ENCODE measurements around the gene ADPRS.
A peak's percentile ranks its signal among the peaks of the same experiment; 100 is the strongest.

Gene ADPRS

DNA sequence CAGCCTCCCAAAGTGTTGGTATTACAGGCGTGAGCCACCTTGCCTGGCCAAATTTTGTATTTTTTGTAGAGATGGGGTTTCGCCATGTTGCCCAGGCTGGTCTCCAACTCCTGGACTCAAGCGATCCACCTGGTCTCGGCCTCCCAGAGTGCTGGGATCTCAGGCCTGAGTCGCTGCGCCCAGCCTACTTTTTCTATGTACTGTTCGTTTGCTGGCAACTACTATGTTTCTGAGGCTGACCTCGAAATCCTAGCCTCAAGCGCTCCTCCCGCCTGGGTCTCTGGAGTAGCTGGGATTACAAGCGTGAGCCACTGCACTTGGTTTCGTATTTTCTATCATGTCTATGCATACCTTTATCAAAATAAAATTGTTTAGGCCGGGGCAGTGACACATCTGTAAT is 5.5 kb upstream of the ADPRS start:
- no peak overlapping the region for H3K4me3 ChIP-seq (ENCODE audit: low read length)
- DNase-seq (ENCODE audit: low read depth): no peak
- TF ChIP-seq, protein P1, sequence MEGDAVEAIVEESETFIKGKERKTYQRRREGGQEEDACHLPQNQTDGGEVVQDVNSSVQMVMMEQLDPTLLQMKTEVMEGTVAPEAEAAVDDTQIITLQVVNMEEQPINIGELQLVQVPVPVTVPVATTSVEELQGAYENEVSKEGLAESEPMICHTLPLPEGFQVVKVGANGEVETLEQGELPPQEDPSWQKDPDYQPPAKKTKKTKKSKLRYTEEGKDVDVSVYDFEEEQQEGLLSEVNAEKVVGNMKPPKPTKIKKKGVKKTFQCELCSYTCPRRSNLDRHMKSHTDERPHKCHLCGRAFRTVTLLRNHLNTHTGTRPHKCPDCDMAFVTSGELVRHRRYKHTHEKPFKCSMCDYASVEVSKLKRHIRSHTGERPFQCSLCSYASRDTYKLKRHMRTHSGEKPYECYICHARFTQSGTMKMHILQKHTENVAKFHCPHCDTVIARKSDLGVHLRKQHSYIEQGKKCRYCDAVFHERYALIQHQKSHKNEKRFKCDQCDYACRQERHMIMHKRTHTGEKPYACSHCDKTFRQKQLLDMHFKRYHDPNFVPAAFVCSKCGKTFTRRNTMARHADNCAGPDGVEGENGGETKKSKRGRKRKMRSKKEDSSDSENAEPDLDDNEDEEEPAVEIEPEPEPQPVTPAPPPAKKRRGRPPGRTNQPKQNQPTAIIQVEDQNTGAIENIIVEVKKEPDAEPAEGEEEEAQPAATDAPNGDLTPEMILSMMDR (conservative IDR thresholded peaks at IDR 0.05; ENCODE audit: low read length): no peak

DNA sequence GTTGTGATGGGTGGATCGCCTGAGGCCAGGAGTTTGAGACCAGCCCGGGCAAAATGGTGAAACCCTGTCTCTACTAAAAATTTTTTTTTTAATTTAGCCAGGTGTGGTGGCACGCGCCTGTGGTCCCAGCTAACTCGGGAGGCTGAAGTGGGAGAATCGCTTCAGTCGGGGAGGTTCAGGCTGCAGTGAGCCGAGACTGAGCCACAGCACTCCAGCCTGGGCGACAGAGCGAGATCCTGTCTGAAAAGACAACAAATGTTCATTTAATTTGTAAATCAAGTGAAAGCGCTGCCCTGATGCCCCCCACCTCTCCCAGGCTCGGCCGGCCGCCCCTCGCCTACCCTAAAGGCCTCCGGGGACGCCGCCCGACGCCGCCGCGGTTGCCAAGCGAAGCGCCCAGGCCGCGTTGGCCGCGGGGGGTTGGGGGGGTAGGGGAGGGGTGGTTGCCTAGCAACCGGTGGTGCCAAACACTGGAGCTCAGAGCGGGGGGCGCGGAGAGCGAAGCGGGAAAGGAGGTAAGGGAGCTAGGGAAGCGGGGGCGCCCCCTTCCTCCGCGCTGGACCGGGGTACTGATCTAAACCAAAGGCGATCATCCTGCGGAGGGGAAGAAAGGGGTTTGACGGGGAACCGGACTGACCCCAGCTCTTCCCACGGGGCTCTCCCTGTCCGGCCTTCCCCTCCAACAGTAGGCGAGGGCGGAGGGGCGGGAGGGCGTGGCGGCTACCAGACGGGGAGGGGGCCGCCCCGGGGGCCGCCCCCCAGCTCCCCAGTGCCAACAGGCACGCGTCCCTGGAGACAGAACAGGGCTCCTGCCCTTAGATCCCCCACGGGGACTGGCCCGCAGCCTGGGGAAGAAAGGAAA is 4.8 kb upstream of the ADPRS start, which contains the start of gene TEKT2:
TSS of gene TEKT2 (plus strand) at position 460 of the 862 bp plus-strand sequence. CDS start 828 bp downstream, outside the sequence.
- no peak for DNase-seq (ENCODE audit: low read depth)
- H3K4me3 ChIP-seq (ENCODE audit: low read length): peak within 1 kb of the TSS; percentile 57
- TF ChIP-seq, protein P1 (conservative IDR thresholded peaks at IDR 0.05; ENCODE audit: low read length): no peak

DNA sequence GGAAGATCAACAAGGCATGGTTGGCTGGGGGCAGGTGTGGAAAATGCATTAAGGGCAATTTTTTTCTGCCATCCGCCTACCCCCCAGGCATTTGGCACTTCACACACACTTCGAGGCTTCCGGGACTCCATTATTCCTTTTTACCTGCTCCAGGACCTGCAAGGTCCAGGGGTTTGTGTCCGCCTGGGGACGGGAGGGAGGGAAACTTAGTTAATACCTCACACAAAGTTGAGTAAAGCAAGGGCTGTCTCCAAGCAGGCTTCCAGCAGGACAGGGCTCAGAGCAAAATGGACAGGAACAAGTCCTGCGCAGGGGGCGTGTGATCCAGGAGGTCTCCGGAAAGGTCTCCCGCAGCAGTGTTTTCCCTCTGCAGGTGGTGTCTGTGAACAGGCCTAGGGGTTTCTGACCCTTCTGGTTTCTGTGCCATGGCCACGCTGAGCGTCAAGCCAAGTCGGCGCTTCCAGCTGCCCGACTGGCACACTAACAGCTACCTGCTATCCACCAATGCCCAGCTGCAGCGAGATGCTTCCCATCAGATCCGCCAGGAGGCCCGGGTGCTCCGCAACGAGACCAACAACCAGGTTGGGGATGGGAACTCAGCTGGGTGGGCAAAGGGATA is 4.1 kb upstream of the ADPRS start:
- DNase-seq (ENCODE audit: low read depth): no peak
- TF ChIP-seq, protein P1 (conservative IDR thresholded peaks at IDR 0.05; ENCODE audit: low read length): no peak
- peak overlapping the region; percentile 57 for H3K4me3 ChIP-seq (ENCODE audit: low read length)

DNA sequence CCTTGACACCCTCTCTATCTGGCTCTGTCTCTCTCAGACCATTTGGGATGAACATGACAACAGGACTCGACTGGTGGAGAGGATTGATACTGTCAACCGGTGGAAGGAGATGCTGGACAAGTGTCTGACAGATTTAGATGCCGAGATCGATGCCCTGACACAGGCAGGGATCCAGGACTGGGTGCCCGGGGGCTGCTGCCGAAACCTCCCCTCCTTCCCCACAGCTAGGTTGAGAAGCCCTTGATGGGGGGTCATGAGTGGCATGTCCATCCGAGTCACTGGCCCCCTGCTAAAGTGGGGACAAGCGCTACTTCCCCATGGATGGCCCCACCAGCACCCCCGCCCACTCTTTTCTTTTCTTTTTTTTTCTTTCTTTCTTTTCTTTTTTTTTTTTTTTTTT is 3.6 kb upstream of the ADPRS start:
- no peak overlapping the region for H3K4me3 ChIP-seq (ENCODE audit: low read length)
- no peak for DNase-seq (ENCODE audit: low read depth)
- TF ChIP-seq, protein P1 (conservative IDR thresholded peaks at IDR 0.05; ENCODE audit: low read length): no peak

DNA sequence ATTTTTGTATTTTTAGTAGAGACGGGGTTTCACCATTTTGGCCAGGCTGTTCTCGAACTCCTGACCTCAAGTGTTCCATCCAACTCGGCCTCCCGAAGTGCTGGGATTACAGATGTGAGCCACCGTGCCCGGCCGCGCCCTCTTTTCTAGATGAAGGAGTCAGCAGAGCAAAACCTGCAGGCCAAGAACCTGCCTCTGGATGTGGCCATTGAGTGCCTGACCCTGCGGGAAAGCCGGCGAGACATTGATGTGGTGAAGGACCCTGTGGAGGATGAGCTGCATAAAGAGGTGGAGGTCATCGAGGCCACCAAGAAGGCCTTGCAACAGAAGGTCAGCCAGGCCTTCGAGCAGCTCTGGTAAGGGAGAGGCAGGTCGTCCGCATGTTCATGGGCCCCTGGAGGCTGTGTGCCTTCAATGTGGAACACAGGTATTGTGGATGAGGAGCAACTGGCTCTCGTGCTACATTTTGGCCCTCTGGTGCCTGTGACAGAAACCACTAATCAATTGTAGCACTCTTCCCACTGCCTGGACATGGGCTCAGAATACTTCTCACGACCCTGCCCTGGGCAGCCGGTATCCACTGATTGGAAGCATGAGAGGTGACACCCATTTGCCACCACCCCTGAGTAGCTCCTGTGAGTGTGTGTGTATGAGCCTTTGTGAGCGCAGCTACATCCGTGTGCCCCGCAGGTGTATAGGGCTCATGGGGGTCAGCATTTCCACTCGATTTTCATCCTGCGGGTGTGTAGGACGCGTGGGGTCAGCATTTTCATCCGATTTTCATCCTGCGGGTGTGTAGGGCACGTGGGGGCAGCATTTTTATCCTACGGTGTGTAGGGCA is 2.8 kb upstream of the ADPRS start:
- TF ChIP-seq, protein P1 (conservative IDR thresholded peaks at IDR 0.05; ENCODE audit: low read length): no peak
- DNase-seq (ENCODE audit: low read depth): no peak
- H3K4me3 ChIP-seq (ENCODE audit: low read length): no peak overlapping the region

DNA sequence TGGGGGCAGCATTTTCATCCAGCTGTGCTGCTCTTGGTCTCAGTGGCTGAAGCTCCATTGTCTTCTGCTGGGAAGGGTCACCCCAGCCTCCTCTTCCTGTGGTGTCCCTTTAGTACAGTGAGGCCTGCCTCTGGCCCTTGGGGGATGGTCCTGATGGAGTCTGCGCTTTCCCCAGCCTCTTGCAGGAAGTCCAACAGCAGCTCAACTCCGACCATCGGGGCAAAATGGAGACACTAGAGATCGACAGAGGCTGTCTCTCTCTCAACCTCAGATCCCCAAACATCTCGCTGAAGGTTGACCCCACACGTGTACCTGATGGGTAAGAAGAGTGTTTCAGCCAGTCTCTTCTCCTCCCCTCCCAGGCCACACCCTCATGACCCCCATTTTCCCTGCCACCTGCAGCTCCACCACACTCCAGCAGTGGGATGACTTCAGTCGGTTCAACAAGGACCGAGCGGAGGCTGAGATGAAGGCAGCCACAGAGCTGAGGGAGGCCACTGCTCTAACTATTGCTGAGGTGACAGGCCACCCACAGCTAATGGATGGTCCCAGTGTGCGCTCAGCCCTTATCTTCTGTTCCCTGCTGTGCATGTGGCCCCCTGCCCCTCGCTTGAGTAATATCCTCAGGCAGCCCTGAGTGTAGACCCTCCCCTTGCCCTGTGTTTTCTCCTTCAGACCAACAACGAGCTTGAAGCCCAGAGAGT is 2.0 kb upstream of the ADPRS start:
- DNase-seq (ENCODE audit: low read depth): no peak
- TF ChIP-seq, protein P1 (conservative IDR thresholded peaks at IDR 0.05; ENCODE audit: low read length): no peak

More for the DNA sequence above, 2.0 kb upstream of the ADPRS start:
- no peak overlapping the region for H3K4me3 ChIP-seq (ENCODE audit: low read length)
